ENCODE measurements around the gene TMEM213.

Gene TMEM213, protein sequence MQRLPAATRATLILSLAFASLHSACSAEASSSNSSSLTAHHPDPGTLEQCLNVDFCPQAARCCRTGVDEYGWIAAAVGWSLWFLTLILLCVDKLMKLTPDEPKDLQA

DNA sequence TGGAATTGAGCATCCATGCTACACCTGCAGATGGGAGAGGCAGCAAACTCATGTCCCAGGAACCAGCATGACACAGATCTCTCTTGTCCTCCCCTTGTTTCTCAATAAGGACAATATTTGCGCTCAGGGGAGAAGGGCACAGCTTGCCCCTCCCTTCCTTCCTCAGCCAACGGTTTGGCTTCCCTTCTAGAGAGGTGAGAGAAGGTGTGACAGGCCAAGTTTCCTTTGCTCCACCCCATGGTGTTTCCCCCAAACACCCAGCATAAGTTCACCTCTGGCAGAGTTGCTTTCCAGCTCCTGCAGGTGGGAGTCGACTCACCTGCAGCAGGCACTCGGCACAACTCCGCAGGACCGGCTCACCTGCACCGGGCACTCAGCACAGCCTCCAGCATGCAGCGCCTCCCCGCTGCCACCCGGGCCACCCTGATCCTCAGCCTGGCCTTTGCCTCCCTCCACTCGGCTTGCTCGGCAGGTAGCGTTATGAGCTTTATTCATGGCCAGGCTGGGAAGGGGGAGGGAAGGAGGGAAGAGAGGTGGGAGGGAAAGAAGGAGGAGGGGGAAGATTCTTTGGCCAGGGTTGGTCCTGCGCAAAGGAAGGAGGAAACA is at the start of gene TMEM213, which contains the start of gene ATP6V0A4:
TSS of gene TMEM213 (plus strand) at position 280 of the 606 bp plus-strand sequence. CDS start at position 391, 111 bp downstream.
TSS of gene ATP6V0A4 (minus strand) at position 482 of the 606 bp plus-strand sequence. CDS start 26,949 bp downstream, outside the sequence.
- H3K4me3 ChIP-seq (replicated peaks in 1 of 2; ENCODE audit: low read depth in 2 of 2, low read length in 2 of 2): no peak within 1 kb of the TSS
- TF ChIP-seq CTCF (IDR thresholded peaks at IDR 0.05; ENCODE audit: low read depth, low read length): no peak
- DNase-seq (ENCODE audit: low read depth in 2 of 2): no peak

DNA sequence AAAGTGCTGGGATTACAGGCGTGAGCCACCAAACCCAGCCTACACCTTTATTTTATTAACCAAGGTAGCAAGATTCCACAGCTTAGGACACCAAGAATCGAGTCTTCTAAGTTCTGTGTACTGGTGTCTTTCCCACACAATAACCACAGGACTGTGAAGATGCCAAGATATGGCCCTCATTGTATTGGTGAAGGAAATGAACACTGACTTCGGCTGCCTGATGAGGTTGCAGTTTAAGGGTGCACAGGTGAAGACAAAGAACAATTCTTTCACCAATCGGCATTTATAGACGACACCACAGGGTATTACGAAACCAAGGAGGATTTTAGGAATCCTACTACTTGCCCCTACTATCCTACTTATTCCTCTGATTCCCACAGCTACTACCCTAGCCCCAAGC is 49.1 kb upstream of the TMEM213 start:
- H3K4me3 ChIP-seq (replicated peaks in 1 of 2; ENCODE audit: low read depth in 2 of 2, low read length in 2 of 2): no peak overlapping the region
- no peak for DNase-seq (ENCODE audit: low read depth in 2 of 2)
- TF ChIP-seq CTCF (IDR thresholded peaks at IDR 0.05; ENCODE audit: low read depth, low read length): no peak

GRCh38 chr7:138749960-138750359 is 47.8 kb upstream of the TMEM213 start:
- no peak overlapping the region for H3K4me3 ChIP-seq (replicated peaks in 1 of 2; ENCODE audit: low read depth in 2 of 2, low read length in 2 of 2)
- TF ChIP-seq CTCF (IDR thresholded peaks at IDR 0.05; ENCODE audit: low read depth, low read length): no peak
- DNase-seq (ENCODE audit: low read depth in 2 of 2): no peak

GRCh38 chr7:138750473-138750872 is 47.3 kb upstream of the TMEM213 start:
- no peak overlapping the region for H3K4me3 ChIP-seq (replicated peaks in 1 of 2; ENCODE audit: low read depth in 2 of 2, low read length in 2 of 2)
- DNase-seq (ENCODE audit: low read depth in 2 of 2): no peak
- no peak for TF ChIP-seq CTCF (IDR thresholded peaks at IDR 0.05; ENCODE audit: low read depth, low read length)

DNA sequence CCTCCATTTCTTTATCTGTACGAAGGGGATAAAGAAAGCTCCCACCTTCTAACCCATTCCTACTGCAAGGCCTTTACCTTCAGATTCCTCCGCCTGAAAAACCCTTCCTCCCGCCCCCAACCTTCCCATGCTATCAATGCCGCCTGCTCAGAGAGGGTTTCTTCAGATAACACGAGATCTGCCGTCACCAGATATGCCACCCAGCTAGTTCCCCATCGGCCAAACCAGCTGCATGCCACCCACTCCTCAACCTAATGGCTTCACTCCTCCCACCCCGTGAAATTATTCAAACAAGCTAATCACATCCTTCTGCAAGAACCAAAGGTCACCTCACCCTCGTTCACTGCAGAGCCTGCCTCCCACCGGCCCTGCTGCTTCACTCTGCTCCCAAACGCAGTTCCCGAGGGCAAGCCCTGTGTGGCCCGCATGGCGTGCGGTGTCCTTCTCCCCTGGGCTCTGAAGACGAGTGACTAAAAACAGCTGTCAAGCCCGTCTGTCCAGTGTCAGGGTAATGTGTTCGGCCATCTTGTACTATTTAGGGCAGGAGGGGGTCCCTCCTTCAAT is 46.8 kb upstream of the TMEM213 start:
- H3K4me3 ChIP-seq (replicated peaks in 1 of 2; ENCODE audit: low read depth in 2 of 2, low read length in 2 of 2): no peak overlapping the region

GRCh38 chr7:138752518-138753149 is 45.2 kb upstream of the TMEM213 start:
- no peak for DNase-seq (ENCODE audit: low read depth in 2 of 2)
- no peak for TF ChIP-seq CTCF (IDR thresholded peaks at IDR 0.05; ENCODE audit: low read depth, low read length)
- no peak overlapping the region for H3K4me3 ChIP-seq (replicated peaks in 1 of 2; ENCODE audit: low read depth in 2 of 2, low read length in 2 of 2)

More for the DNA sequence above, 46.8 kb upstream of the TMEM213 start:
- DNase-seq (ENCODE audit: low read depth in 2 of 2): no peak
- no peak for TF ChIP-seq CTCF (IDR thresholded peaks at IDR 0.05; ENCODE audit: low read depth, low read length)
